Measurements from ENCODE around the gene JADE1. TPM values are rescaled to one million over a fixed set of nuclear protein-coding genes. Genes with fewer than 3 reads are reported as not detected.
A peak's percentile ranks its signal among the peaks of the same experiment; 100 is the strongest.

JADE1 gene
- total and polyA plus RNA-seq, 2 experiments from 2014 or later = 7.1 to 12.3 TPM

DNA sequence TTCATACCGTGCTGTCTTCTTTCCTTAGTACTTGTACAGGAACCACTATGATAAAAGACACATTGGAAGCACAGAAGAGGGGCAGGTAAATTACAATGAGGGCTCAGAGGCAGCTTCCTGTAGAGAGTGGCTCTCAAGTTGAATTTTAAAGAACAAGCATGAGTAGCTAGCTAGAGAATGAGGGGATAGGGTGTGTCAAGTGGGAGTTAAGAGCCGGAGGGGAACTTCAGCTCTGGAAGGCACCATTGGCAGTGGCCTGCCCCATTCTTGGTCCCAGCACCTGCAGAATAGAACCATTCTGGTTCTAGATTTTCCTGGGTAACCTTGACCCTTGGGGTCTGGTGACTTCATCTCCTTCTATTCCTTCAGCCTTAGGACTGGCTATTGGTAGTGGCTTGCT, 34.0 kb upstream of the JADE1 start:
- no peak overlapping the region for H3K4me3 ChIP-seq
- H3K36me3 ChIP-seq = no peaks in the 10 kb centered on the region
- no peak overlapping the region for H3K27ac ChIP-seq
- TF ChIP-seq, protein P1, sequence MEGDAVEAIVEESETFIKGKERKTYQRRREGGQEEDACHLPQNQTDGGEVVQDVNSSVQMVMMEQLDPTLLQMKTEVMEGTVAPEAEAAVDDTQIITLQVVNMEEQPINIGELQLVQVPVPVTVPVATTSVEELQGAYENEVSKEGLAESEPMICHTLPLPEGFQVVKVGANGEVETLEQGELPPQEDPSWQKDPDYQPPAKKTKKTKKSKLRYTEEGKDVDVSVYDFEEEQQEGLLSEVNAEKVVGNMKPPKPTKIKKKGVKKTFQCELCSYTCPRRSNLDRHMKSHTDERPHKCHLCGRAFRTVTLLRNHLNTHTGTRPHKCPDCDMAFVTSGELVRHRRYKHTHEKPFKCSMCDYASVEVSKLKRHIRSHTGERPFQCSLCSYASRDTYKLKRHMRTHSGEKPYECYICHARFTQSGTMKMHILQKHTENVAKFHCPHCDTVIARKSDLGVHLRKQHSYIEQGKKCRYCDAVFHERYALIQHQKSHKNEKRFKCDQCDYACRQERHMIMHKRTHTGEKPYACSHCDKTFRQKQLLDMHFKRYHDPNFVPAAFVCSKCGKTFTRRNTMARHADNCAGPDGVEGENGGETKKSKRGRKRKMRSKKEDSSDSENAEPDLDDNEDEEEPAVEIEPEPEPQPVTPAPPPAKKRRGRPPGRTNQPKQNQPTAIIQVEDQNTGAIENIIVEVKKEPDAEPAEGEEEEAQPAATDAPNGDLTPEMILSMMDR (IDR thresholded peaks at IDR 0.05; ENCODE audit: low read depth, low read length) = no peak
- H3K4me1 ChIP-seq (ENCODE audit: low read depth) = no peaks in the 10 kb centered on the region
- no peaks in the 10 kb centered on the region for H3K9me3 ChIP-seq (ENCODE audit: low read depth)
- H3K27me3 ChIP-seq = peaks cover 63% of the 10 kb centered on the region
- no peak for DNase-seq (ENCODE audit: low read depth in 1 of 2, low spot score in 1 of 2)

DNA sequence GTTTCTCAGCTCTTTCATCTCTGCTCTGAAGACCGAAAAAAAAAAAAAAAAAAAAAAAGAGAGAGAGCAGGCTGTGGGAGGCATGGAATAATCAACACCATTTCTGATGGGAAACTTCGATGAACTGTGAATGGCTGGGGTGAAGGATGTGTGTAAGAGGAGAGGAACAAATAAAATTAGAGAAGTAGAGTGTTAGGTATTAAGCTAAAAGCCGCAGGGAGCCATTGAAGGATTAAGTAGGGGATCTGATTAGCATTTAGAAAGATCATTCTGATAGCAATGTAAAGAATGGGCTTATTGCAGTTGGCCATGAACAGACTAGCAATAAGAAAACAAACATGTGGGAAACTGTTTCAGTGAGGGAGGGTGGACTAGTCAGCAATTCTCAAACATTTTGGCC, 33.6 kb upstream of the JADE1 start:
- Histone ChIP-seq H3K27me3 (peaks cover 63% of the 10 kb centered on the region), H3K4me1 (ENCODE audit: low read depth) (no peaks in the 10 kb centered on the region), H3K9me3 (ENCODE audit: low read depth) (no peaks in the 10 kb centered on the region), H3K4me3 (no peak overlapping the region), H3K27ac (no peak overlapping the region), H3K36me3 (no peaks in the 10 kb centered on the region)
- TF ChIP-seq, protein P1 (IDR thresholded peaks at IDR 0.05; ENCODE audit: low read depth, low read length) = no peak
- DNase-seq (ENCODE audit: low read depth in 1 of 2, low spot score in 1 of 2) = no peak

DNA sequence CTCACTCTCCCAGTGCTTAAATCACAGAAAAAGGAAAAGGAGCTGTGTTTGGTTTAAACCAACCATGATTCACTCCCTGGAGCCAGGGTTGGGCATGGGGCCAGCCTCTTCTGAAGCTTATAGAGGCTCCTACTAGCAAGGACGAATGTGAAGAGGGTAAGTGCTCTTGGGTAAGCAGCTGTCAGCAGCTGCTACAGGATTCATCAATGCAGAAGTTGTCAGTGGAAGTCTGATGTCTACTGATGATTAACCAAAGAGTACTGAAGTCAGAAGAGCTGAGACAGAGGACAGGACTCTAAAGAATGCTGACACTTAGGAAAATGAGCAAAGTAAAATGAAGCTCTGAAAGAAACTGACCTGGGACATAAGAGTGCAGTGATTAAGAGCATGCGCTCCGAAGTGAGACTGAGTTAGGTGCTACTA, 32.7 kb upstream of the JADE1 start:
- TF ChIP-seq, protein P1 (IDR thresholded peaks at IDR 0.05; ENCODE audit: low read depth, low read length) = no peak
- Histone ChIP-seq H3K4me1 (ENCODE audit: low read depth) (no peaks in the 10 kb centered on the region), H3K4me3 (no peak overlapping the region), H3K36me3 (no peaks in the 10 kb centered on the region), H3K27ac (no peak overlapping the region), H3K9me3 (ENCODE audit: low read depth) (no peaks in the 10 kb centered on the region), H3K27me3 (peaks cover 63% of the 10 kb centered on the region)
- peak; percentile 85 to 92 for DNase-seq (ENCODE audit: low read depth in 1 of 2, low spot score in 1 of 2)

DNA sequence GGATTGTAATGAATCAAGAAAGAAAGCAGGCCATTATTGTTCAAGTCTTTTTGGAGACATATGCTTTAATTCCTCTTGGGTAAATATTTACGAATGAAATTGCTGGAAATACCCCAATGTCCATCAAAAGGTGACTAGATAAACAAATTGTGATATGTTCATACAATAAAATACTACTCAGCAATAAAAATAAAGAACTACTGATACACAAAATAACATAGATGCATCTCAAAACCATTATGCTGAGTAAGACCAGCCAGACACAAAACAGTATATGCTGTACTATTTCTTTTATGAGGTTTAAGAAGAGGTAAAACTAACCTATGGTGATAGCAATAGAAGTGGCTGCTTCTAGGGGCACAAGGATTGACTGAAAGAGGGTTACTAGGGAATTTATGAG, 28.8 kb upstream of the JADE1 start:
- H3K27me3 ChIP-seq = peaks cover 55% of the 10 kb centered on the region
- no peaks in the 10 kb centered on the region for H3K4me1 ChIP-seq (ENCODE audit: low read depth)
- no peak overlapping the region for H3K27ac ChIP-seq
- no peaks in the 10 kb centered on the region for H3K36me3 ChIP-seq
- H3K9me3 ChIP-seq (ENCODE audit: low read depth) = no peaks in the 10 kb centered on the region
- TF ChIP-seq, protein P1 (IDR thresholded peaks at IDR 0.05; ENCODE audit: low read depth, low read length) = no peak
- DNase-seq (ENCODE audit: low read depth in 1 of 2, low spot score in 1 of 2) = no peak
- no peak overlapping the region for H3K4me3 ChIP-seq

DNA sequence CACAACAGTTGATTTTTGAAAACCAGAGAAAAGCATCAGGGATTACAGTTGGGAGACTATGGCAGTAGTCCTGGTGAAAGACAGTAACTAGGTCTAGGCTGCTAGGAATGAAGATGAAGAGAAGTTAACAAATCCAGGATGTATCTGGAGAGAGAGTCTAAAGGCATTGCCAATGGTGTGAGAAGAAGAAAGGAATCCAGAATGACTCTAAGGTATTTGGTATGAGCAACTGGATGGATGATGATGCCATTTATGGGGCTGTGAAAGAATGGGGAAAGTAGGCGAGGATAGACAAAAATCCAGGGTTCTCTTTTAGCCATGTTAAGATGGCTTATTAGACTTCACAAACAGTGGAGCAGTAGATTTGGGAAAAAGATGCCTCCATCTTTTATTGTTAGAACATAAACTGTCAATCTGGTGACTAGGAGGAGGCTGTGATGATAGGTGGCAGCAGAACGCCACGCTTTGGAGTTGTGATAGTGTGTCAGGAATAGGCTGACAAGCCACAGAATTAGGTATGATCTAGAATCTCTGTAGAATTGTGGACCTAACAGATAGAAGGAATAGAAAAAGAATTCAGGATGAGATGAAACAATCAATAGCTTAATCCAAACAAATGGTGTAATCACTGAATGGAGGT, 27.3 kb upstream of the JADE1 start:
- H3K27me3 ChIP-seq = peaks cover 66% of the 10 kb centered on the region
- H3K4me1 ChIP-seq (ENCODE audit: low read depth) = no peaks in the 10 kb centered on the region
- no peaks in the 10 kb centered on the region for H3K36me3 ChIP-seq
- no peak overlapping the region for H3K27ac ChIP-seq
- no peak overlapping the region for H3K4me3 ChIP-seq
- DNase-seq (ENCODE audit: low read depth in 1 of 2, low spot score in 1 of 2) = no peak
- TF ChIP-seq, protein P1 (IDR thresholded peaks at IDR 0.05; ENCODE audit: low read depth, low read length) = no peak
- H3K9me3 ChIP-seq (ENCODE audit: low read depth) = no peaks in the 10 kb centered on the region

Data from cardiac muscle cell (in vitro differentiated cells and primary cell).